CD14-positive monocyte (primary cell): ENCODE measurements around the gene NME2. TPM values are rescaled to one million over a fixed set of nuclear protein-coding genes. Genes with fewer than 3 reads are reported as not detected.

ENCODE experiments used
- DNase-seq, 3 donors: peaks; one replicate each; pipeline ENCODE4 v3.0.0-alpha.2; 2011 to 2022
- H2AFZ ChIP-seq: 2 replicates; pipeline ENCODE4 v1.6.0; 2012; ENCODE audit warnings: mild to moderate bottlenecking, low read depth, low read length, inconsistent platforms; ENCODE audit not compliant: insufficient read depth, poor library complexity, severe bottlenecking
- H3K27ac ChIP-seq, 2 donors: 1 replicate in 1 of 2; 2 replicates in 1 of 2; pipeline ENCODE4 v1.5.1; 2012 to 2013; ENCODE audit warnings: low read length in 2 of 2, control low read depth in 1 of 2, inconsistent platforms in 1 of 2, low read depth in 1 of 2, mild to moderate bottlenecking in 1 of 2
- H3K27me3 ChIP-seq, 2 donors: one replicate each; pipeline versions ENCODE4 v1.6.0 to v1.6.1; 2011 to 2013; ENCODE audit warnings: low read length in 2 of 2; ENCODE audit not compliant: control insufficient read depth in 2 of 2, insufficient read depth in 2 of 2
- H3K36me3 ChIP-seq, 2 donors: replicated peaks in 1 of 2; 1 replicate in 1 of 2; 2 replicates in 1 of 2; pipeline versions ENCODE4 v1.5.1 to v1.6.1; 2012 to 2013; ENCODE audit warnings: low read length in 2 of 2, control low read depth in 1 of 2, inconsistent platforms in 1 of 2, mild to moderate bottlenecking in 1 of 2; ENCODE audit not compliant: insufficient read depth in 2 of 2, control insufficient read depth in 1 of 2
- H3K4me1 ChIP-seq, 2 donors: 1 replicate in 1 of 2; 2 replicates in 1 of 2; pipeline versions ENCODE4 v1.5.1 to v1.6.1; 2012 to 2013; ENCODE audit warnings: low read length in 2 of 2, control low read depth in 1 of 2, inconsistent platforms in 1 of 2, mild to moderate bottlenecking in 1 of 2, moderate library complexity in 1 of 2; ENCODE audit not compliant: insufficient read depth in 2 of 2, control insufficient read depth in 1 of 2
- H3K4me2 ChIP-seq: replicated peaks from 2 replicates; pipeline ENCODE3; 2012; ENCODE audit warnings: low read length, moderate library complexity, mild to moderate bottlenecking; ENCODE audit not compliant: poor library complexity, severe bottlenecking; ENCODE audit errors: extremely low read depth
- H3K4me3 ChIP-seq, 3 experiments: fragments of 200-600 bp in 1 of 3; sonication (generic) in 1 of 3; replicated peaks in 1 of 3; 1 replicate in 2 of 3; 2 replicates in 1 of 3; pipeline ENCODE4 v1.5.1; 2011 to 2013; ENCODE audit warnings: low read length in 3 of 3, mild to moderate bottlenecking in 3 of 3, control low read depth in 2 of 3, low read depth in 2 of 3, inconsistent platforms in 1 of 3, moderate library complexity in 1 of 3
- H3K79me2 ChIP-seq: 2 replicates; pipeline ENCODE4 v1.6.0; 2012; ENCODE audit warnings: mild to moderate bottlenecking, control low read depth, inconsistent platforms, low read length, moderate library complexity; ENCODE audit not compliant: insufficient read depth
- H3K9ac ChIP-seq: 2 replicates; pipeline ENCODE4 v1.6.0; 2017; ENCODE audit warnings: low read length, mild to moderate bottlenecking; ENCODE audit not compliant: insufficient read depth, poor library complexity, severe bottlenecking
- H3K9me3 ChIP-seq, 2 donors: replicated peaks in 1 of 2; 1 replicate in 1 of 2; 2 replicates in 1 of 2; pipeline versions ENCODE4 v1.5.1 to v1.6.1; 2012 to 2013; ENCODE audit warnings: low read length in 2 of 2, control low read depth in 1 of 2; ENCODE audit not compliant: control insufficient read depth in 1 of 2, insufficient read depth in 1 of 2
- H4K20me1 ChIP-seq: 2 replicates; pipeline ENCODE4 v1.6.0; 2012; ENCODE audit warnings: mild to moderate bottlenecking, low read length, control low read depth, moderate library complexity; ENCODE audit not compliant: insufficient read depth
- H3K27ac Mint-ChIP-seq, 7 donors: one replicate each; pipeline ENCODE4 v1.8.0; 2020; ENCODE audit warnings: mild to moderate bottlenecking in 7 of 7, mixed read lengths in 7 of 7, moderate library complexity in 6 of 7, inconsistent platforms in 2 of 7
- H3K27me3 Mint-ChIP-seq, 3 donors: one replicate each; pipeline ENCODE4 v1.8.0; 2021 to 2022; ENCODE audit warnings: low read depth in 3 of 3, mild to moderate bottlenecking in 3 of 3, mixed read lengths in 3 of 3, moderate library complexity in 3 of 3, inconsistent platforms in 1 of 3
- H3K36me3 Mint-ChIP-seq, 2 donors: one replicate each; pipeline ENCODE4 v1.8.0; 2020; ENCODE audit warnings: mixed read lengths in 2 of 2, inconsistent platforms in 1 of 2, mild to moderate bottlenecking in 1 of 2
- H3K4me1 Mint-ChIP-seq: one replicate; pipeline ENCODE4 v1.8.0; 2020; ENCODE audit warnings: mild to moderate bottlenecking, mixed read lengths
- H3K4me3 Mint-ChIP-seq, 2 donors: one replicate each; pipeline ENCODE4 v1.8.0; 2020; ENCODE audit warnings: mild to moderate bottlenecking in 2 of 2, mixed read lengths in 2 of 2, moderate library complexity in 1 of 2
- H3K9me3 Mint-ChIP-seq, 7 donors: one replicate each; pipeline ENCODE4 v1.8.0; 2020 to 2022; ENCODE audit warnings: mixed read lengths in 7 of 7, mild to moderate bottlenecking in 6 of 7, moderate library complexity in 6 of 7, inconsistent platforms in 2 of 7
- CTCF ChIP-seq: fragments of 200-600 bp; IDR thresholded peaks from one replicate; pipeline ENCODE4 v1.8.0; 2022; ENCODE audit warnings: antibody characterized with exemption, mild to moderate bottlenecking
- WGBS: methylation state at CpG from one replicate; pipeline ENCODE4 v1.1.5; 2013; ENCODE audit warnings: missing lambda C conversion rate; ENCODE audit not compliant: insufficient coverage; 5-methylcytosine and 5-hydroxymethylcytosine counted together
- intact Hi-C, 2 donors: fragments of 100-400 bp; cut with micrococcal nuclease; formaldehyde crosslinking; loops; one replicate each; pipeline versions ENCODE4 v1.15.0 to v1.15.1; 2023
- polyA plus RNA-seq, 3 donors: library from polyadenylated mRNA; depleted of rRNA in 1 of 3; unstranded in 2 of 3; stranded (reverse) in 1 of 3; fragments of 300-500 nt in 2 of 3; fragments of >200 nt in 1 of 3; fragmentation: Illumina TruSeq in 2 of 3; gene quantifications; 1 replicate in 2 of 3; 2 replicates in 1 of 3; pipeline ENCODE4 v1.2.3, GENCODE V29; 2012 to 2021

The NME2 gene
- polyA plus RNA-seq, 3 donors = 240 to 307 (median 259) TPM

- no peak overlapping the region for H3K27ac Mint-ChIP-seq
- no peak overlapping the region for H3K27ac ChIP-seq
- H3K4me1 Mint-ChIP-seq = peaks cover 4% of the 10 kb centered on the region
- no peaks in the 10 kb centered on the region for H3K9me3 ChIP-seq
- no peaks in the 10 kb centered on the region for H3K36me3 Mint-ChIP-seq
- DNase-seq = no peak
- H2AFZ ChIP-seq = peak overlapping the region; percentile 8
- H3K9ac ChIP-seq = no peak overlapping the region
- no peaks in the 10 kb centered on the region for H3K79me2 ChIP-seq
- no peaks in the 10 kb centered on the region for H4K20me1 ChIP-seq
- intact Hi-C loops = no loop called here
- H3K9me3 Mint-ChIP-seq = peaks cover 0 to 5% (median 0%) of the 10 kb centered on the region in 7 donors
- WGBS = 83% methylated on average over 1 of the region's 2 CpGs
- H3K27me3 Mint-ChIP-seq = peaks cover 0 to 5% (median 1%) of the 10 kb centered on the region in 3 donors
- H3K4me3 Mint-ChIP-seq = no peak overlapping the region
- TF ChIP-seq CTCF = no peak
- no peaks in the 10 kb centered on the region for H3K27me3 ChIP-seq
- H3K4me3 ChIP-seq = no peak overlapping the region
- H3K4me1 ChIP-seq = no peaks in the 10 kb centered on the region
- no peaks in the 10 kb centered on the region for H3K36me3 ChIP-seq
- H3K4me2 ChIP-seq = no peak overlapping the region
Measured at GRCh38 chr17:51133365-51133764, 32.8 kb upstream of the NME2 start.

- Mint-ChIP-seq H3K4me3 (no peak overlapping the region), H3K4me1 (peaks cover 4% of the 10 kb centered on the region), H3K27me3 (peaks cover 0 to 3% (median 0%) of the 10 kb centered on the region in 3 donors), H3K9me3 (peaks cover 0 to 5% (median 0%) of the 10 kb centered on the region in 7 donors), H3K36me3 (no peaks in the 10 kb centered on the region), H3K27ac (no peak overlapping the region)
- no peak for TF ChIP-seq CTCF
- Histone ChIP-seq H3K9ac (no peak overlapping the region), H4K20me1 (no peaks in the 10 kb centered on the region), H3K36me3 (no peaks in the 10 kb centered on the region), H3K27ac (no peak overlapping the region), H3K4me3 (no peak overlapping the region), H3K79me2 (no peaks in the 10 kb centered on the region), H3K4me1 (no peaks in the 10 kb centered on the region), H3K27me3 (no peaks in the 10 kb centered on the region), H3K9me3 (no peaks in the 10 kb centered on the region), H3K4me2 (no peak overlapping the region), H2AFZ (no peak overlapping the region)
- WGBS = 97% methylated on average over 3 of the region's 3 CpGs
- intact Hi-C loops = no loop called here
- DNase-seq = no peak
Measured at GRCh38 chr17:51135956-51136355, 30.3 kb upstream of the NME2 start.
